ENCODE measurements around the gene BUD23.
"Not testable (repeated sequence)": the region's sequence is repeated elsewhere in the genome, so short reads cannot be mapped to it uniquely, and the experiment has no call there.

The BUD23 gene

DNA sequence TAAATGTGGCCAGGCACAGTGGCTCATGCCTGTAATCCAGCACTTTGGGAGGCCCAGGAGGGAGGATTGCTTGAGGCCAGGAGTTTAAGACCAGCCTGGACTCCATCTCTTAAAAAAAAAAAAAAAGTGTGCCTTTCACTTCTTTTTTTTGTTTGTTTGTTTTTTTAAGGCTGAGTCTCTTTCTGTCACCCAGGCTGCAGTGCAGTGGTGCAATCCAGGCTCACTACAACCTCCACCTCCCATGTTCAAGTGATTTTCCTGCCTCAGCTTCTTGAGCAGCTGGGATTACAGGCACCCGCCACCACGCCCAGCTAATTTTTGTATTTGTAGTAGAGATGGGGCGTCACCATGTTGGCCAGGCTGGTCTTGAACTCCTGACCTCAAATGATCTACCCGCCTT lies 38.8 kb downstream of the BUD23 start:
- not testable (repeated sequence) for H3K36me3 ChIP-seq (ENCODE audit: control insufficient read depth, insufficient read depth, low read length); H3K27ac ChIP-seq (ENCODE audit: low read depth, low read length); H3K9me3 ChIP-seq (ENCODE audit: control insufficient read depth, insufficient read depth, low read depth, low read length); H3K4me1 ChIP-seq (ENCODE audit: control insufficient read depth, insufficient read depth, low read length); H3K9ac ChIP-seq (ENCODE audit: low read length); H3K4me3 ChIP-seq (ENCODE audit: low read depth, low read length)
- peaks cover 25% of the 10 kb centered on the region for H3K27me3 ChIP-seq (ENCODE audit: control insufficient read depth, insufficient read depth, low read length)

DNA sequence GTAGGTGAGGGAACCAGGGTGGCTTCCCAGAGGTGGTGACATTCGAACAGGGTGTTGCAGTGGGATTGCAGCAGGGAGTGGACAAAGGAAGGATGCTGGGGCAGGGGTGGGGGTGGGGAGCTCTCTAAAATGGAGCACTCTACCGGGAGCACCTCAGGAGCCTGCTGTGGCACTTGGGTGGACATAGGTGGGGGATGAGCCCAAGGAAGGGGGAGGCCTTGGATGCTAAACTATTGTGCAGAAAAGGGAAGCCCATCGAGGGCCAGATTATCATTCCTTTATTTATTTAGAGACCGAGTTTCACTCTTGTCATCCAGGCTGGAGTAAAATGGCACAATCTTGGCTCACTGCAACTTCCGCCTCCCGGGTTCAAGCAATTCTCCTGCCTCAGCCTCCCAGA lies 39.4 kb downstream of the BUD23 start:
- Histone ChIP-seq H3K4me1 (ENCODE audit: control insufficient read depth, insufficient read depth, low read length) (peaks cover 5% of the 10 kb centered on the region; the same call in 1 of the 2 replicates), H3K9ac (ENCODE audit: low read length) (no peak overlapping the region), H3K9me3 (ENCODE audit: control insufficient read depth, insufficient read depth, low read depth, low read length) (no peaks in the 10 kb centered on the region), H3K27me3 (ENCODE audit: control insufficient read depth, insufficient read depth, low read length) (peaks cover 23% of the 10 kb centered on the region), H3K36me3 (ENCODE audit: control insufficient read depth, insufficient read depth, low read length) (no peaks in the 10 kb centered on the region), H3K27ac (ENCODE audit: low read depth, low read length) (no peak overlapping the region), H3K4me3 (ENCODE audit: low read depth, low read length) (no peak overlapping the region)

DNA sequence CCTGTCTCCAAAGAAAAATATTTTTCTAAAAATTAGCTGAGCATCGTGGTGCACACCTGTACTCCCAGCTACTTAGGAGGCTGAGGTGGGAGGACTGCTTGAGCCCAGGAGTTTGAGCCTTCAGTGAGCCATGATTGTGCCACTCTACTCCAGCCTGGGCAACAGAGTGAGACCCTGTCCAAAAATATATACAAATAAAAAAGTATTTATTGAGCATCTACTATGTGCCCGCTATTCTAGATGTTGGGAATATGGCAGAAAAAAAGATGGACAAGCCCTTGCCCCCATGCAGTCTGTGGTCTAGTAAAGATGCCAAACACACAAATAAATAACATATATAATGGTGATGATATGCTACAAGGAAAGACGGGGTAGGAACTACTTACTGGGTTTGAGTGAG lies 40.4 kb downstream of the BUD23 start:
- Histone ChIP-seq H3K9ac (ENCODE audit: low read length) (no peak overlapping the region), H3K4me1 (ENCODE audit: control insufficient read depth, insufficient read depth, low read length) (peaks cover 3% of the 10 kb centered on the region; the same call in 1 of the 2 replicates), H3K4me3 (ENCODE audit: low read depth, low read length) (no peak overlapping the region), H3K27me3 (ENCODE audit: control insufficient read depth, insufficient read depth, low read length) (peaks cover 13% of the 10 kb centered on the region), H3K9me3 (ENCODE audit: control insufficient read depth, insufficient read depth, low read depth, low read length) (no peaks in the 10 kb centered on the region), H3K27ac (ENCODE audit: low read depth, low read length) (no peak overlapping the region), H3K36me3 (ENCODE audit: control insufficient read depth, insufficient read depth, low read length) (no peaks in the 10 kb centered on the region)

DNA sequence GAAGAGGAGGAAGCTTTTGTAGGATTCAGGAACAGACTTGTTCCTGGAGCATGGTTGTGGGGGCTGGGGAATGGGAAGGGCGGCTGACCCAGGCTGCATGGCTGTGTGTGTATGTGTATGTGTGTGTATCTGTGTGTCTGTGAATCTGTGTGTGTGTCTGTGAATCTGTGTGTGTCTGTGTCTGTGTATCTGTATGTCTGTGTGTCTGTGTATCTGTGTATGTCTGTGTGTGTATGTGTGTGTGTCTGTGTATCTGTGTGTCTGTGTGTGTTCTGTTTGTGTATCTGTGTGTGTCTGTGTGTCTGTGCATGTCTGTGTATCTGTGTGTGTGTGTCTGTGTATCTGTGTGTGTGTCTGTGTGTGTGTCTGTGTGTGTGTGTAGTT lies 42.7 kb downstream of the BUD23 start:
- H3K4me1 ChIP-seq (ENCODE audit: control insufficient read depth, insufficient read depth, low read length) = peaks cover 3% of the 10 kb centered on the region; the same call in 1 of the 2 replicates
- H3K36me3 ChIP-seq (ENCODE audit: control insufficient read depth, insufficient read depth, low read length) = no peaks in the 10 kb centered on the region
- no peaks in the 10 kb centered on the region; the same call in none of the 2 replicates for H3K27me3 ChIP-seq (ENCODE audit: control insufficient read depth, insufficient read depth, low read length)
- H3K9ac ChIP-seq (ENCODE audit: low read length) = no peak overlapping the region
- no peaks in the 10 kb centered on the region for H3K9me3 ChIP-seq (ENCODE audit: control insufficient read depth, insufficient read depth, low read depth, low read length)
- no peak overlapping the region for H3K27ac ChIP-seq (ENCODE audit: low read depth, low read length)
- H3K4me3 ChIP-seq (ENCODE audit: low read depth, low read length) = no peak overlapping the region

DNA sequence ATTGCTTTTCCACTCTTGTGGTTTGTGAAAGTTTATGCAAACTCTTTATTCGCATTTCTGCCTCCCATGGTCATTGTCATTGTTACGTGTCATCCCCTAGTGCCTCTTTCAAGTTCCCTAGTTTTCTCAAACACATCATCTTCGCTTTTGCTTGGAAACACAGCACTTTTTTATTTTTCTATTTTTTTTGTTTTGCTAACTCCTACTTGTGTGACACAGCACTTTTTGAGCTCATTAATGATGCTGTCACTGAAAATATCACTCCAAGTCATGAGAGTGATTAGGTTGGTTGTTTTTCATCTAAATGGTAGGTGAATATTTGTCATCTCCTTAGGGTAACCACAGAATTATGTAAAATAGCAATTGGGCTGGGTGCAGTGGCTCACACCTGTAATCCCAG lies 44.6 kb downstream of the BUD23 start:
- Histone ChIP-seq H3K36me3 (ENCODE audit: control insufficient read depth, insufficient read depth, low read length) (no peaks in the 10 kb centered on the region), H3K4me1 (ENCODE audit: control insufficient read depth, insufficient read depth, low read length) (peaks cover 3% of the 10 kb centered on the region; the same call in 1 of the 2 replicates), H3K9ac (ENCODE audit: low read length) (no peak overlapping the region), H3K4me3 (ENCODE audit: low read depth, low read length) (no peak overlapping the region), H3K27ac (ENCODE audit: low read depth, low read length) (no peak overlapping the region), H3K9me3 (ENCODE audit: control insufficient read depth, insufficient read depth, low read depth, low read length) (no peaks in the 10 kb centered on the region), H3K27me3 (ENCODE audit: control insufficient read depth, insufficient read depth, low read length) (no peaks in the 10 kb centered on the region)

DNA sequence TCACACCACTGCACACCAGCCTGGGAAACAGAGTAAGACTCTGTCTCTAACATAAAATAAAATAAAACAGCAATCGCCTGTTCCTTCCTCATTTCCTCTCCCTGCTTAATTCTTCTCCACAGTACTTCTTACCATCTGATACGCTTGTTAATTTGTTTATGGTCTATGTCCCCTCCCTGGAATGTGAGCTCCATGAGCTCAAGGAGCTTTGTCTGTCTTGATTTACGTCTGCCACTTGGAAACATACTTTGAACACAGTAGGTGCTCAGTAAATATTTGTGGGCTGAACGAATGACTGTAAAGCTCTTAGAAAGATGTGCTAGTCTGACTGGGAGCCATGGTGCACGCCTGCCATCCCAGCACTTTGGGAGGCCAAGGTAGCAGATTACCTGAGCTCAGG lies 45.2 kb downstream of the BUD23 start:
- Histone ChIP-seq H3K9ac (ENCODE audit: low read length) (no peak overlapping the region), H3K4me1 (ENCODE audit: control insufficient read depth, insufficient read depth, low read length) (peaks cover 3% of the 10 kb centered on the region; the same call in 1 of the 2 replicates), H3K36me3 (ENCODE audit: control insufficient read depth, insufficient read depth, low read length) (no peaks in the 10 kb centered on the region), H3K9me3 (ENCODE audit: control insufficient read depth, insufficient read depth, low read depth, low read length) (no peaks in the 10 kb centered on the region), H3K27ac (ENCODE audit: low read depth, low read length) (no peak overlapping the region), H3K27me3 (ENCODE audit: control insufficient read depth, insufficient read depth, low read length) (no peaks in the 10 kb centered on the region), H3K4me3 (ENCODE audit: low read depth, low read length) (no peak overlapping the region)

DNA sequence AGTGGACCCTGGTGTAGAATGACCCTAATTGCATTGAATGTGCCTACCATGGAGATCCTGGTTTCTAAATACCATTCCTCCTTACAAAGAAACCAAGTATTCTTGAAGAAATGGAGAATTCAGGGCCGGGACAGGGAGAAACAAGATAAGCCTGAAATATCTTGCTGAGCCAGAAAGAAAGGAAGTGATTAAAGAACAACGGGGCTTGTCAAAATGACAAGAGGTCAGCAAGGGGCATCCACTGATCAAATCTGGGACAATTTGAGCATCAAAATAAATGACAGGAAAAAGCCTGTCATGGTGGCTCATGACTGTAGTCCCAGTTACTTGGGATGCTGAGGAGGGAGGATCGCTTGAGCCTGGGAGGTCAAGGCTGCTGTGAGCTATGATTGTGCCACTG lies 47.1 kb downstream of the BUD23 start:
- Histone ChIP-seq H3K4me1 (ENCODE audit: control insufficient read depth, insufficient read depth, low read length) (peaks cover 6% of the 10 kb centered on the region), H3K27me3 (ENCODE audit: control insufficient read depth, insufficient read depth, low read length) (no peaks in the 10 kb centered on the region), H3K9ac (ENCODE audit: low read length) (no peak overlapping the region), H3K36me3 (ENCODE audit: control insufficient read depth, insufficient read depth, low read length) (no peaks in the 10 kb centered on the region; the same call in 1 of the 2 replicates), H3K27ac (ENCODE audit: low read depth, low read length) (no peak overlapping the region), H3K9me3 (ENCODE audit: control insufficient read depth, insufficient read depth, low read depth, low read length) (no peaks in the 10 kb centered on the region), H3K4me3 (ENCODE audit: low read depth, low read length) (no peak overlapping the region)

DNA sequence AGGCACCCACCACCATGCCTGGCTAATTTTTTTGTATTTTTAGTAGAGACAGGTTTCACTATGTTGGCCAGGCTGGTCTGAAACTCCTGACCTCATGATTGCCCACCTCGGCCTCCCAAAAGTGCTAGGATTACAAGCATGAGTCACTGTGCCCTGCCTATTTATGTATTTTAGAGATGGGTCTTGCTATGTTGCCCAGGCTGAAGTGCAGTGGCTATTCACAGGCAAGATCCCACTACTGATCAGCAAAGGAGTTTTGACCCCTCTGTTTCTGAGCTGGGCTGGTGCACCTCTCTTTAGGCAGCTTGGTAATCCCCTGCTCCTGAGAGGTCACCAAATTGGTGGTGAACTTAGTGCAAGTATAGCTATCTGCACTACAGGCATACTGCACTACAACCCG lies 49.0 kb downstream of the BUD23 start:
- Histone ChIP-seq H3K9ac (ENCODE audit: low read length) (no peak overlapping the region), H3K4me1 (ENCODE audit: control insufficient read depth, insufficient read depth, low read length) (peaks cover 6% of the 10 kb centered on the region), H3K4me3 (ENCODE audit: low read depth, low read length) (no peak overlapping the region), H3K27ac (ENCODE audit: low read depth, low read length) (no peak overlapping the region), H3K27me3 (ENCODE audit: control insufficient read depth, insufficient read depth, low read length) (no peaks in the 10 kb centered on the region), H3K9me3 (ENCODE audit: control insufficient read depth, insufficient read depth, low read depth, low read length) (no peaks in the 10 kb centered on the region), H3K36me3 (ENCODE audit: control insufficient read depth, insufficient read depth, low read length) (peaks cover 15% of the 10 kb centered on the region)

DNA sequence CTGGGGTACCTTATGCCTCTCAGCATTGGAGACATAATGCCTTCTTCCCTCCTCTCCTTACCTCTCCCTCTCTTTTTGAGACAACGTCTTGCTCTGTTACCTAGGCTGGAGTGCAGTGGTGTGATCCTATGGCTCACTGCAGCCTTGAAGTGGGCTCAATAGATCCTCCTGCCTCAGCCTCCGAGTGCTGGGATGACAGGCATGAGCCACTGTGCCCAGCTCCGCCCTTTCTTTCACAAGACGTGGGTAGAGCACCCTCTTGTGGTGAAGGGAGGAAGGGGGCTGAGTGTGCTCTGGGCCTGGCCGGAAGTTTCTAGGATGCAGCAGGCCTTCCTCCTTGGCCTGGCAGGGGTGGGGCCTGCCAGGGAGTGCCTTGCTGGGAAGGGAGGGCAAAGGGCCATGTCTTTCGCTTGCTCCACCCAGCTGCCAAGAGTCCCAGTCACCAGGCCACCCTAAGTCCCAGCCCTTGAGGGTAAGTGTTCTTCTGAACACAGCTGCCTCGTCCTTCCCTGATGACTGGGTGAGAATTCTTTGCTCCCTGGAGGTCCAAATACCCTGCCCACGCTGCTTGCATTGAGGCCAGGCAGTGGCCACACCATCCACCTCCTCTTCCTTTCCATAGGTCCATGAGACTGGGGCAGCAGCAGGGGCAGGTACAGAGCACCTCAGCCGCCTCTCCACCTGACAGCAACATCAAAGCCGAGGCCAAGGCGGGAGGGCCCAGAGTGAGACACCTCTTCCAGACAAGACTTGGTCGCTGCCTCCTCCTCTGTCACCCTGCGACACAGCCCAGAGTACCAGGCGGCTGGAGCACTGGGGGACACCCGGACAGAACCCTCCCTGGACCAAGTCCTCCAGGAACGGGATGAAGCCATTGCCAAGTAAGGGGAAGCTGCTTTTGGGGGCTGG lies 51.5 kb downstream of the BUD23 start:
- no peak overlapping the region for H3K9ac ChIP-seq (ENCODE audit: low read length)
- peaks cover 10% of the 10 kb centered on the region; the same call in 1 of the 2 replicates for H3K4me1 ChIP-seq (ENCODE audit: control insufficient read depth, insufficient read depth, low read length)
- peaks cover 17% of the 10 kb centered on the region for H3K36me3 ChIP-seq (ENCODE audit: control insufficient read depth, insufficient read depth, low read length)
- no peaks in the 10 kb centered on the region for H3K9me3 ChIP-seq (ENCODE audit: control insufficient read depth, insufficient read depth, low read depth, low read length)
- H3K27me3 ChIP-seq (ENCODE audit: control insufficient read depth, insufficient read depth, low read length) = no peaks in the 10 kb centered on the region
- H3K4me3 ChIP-seq (ENCODE audit: low read depth, low read length) = no peak overlapping the region
- no peak overlapping the region for H3K27ac ChIP-seq (ENCODE audit: low read depth, low read length)

DNA sequence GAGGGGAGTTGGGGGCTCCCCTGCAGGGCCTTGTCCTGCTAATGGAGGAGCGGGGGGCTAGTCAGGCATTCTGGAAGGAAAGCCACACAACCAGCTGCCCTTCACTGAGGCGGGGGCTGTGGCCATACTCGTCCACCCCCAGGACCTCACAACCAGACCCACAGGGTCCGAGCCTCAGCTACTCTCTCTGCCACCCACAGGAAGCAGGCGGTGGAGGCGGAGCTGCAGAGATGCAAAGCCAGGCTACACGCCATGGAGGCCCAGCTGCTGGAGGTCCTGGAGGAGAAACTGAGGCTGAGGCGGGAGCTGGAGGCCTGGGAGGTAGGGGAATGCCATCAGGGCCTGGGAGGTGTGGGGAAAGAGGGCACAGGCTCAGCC lies 52.1 kb downstream of the BUD23 start:
- Histone ChIP-seq H3K27ac (ENCODE audit: low read depth, low read length) (no peak overlapping the region), H3K4me1 (ENCODE audit: control insufficient read depth, insufficient read depth, low read length) (peaks cover 13% of the 10 kb centered on the region), H3K36me3 (ENCODE audit: control insufficient read depth, insufficient read depth, low read length) (peaks cover 17% of the 10 kb centered on the region)

DNA sequence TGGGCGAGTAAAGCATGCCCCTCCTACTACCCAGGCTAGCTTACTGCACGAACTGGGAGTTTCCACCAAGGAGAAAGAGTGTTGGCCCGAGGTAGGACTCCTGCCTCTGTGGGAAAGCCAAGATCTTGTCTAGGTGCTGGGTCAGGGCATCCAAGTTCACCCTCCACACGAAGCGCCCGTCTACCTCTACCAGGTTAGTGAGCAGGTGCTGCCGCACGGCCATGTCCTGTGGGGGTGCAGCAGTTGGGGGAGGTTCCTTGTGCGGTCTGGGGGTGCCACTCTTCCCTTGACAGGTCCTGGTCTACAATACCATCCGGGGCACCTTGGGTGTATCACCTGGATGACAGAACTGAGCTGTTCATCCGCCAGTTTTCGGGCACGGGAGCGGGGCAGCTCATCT lies 53.5 kb downstream of the BUD23 start:
- H3K4me1 ChIP-seq (ENCODE audit: control insufficient read depth, insufficient read depth, low read length) = peaks cover 23% of the 10 kb centered on the region

More for the DNA sequence above, 52.1 kb downstream of the BUD23 start:
- Histone ChIP-seq H3K4me3 (ENCODE audit: low read depth, low read length) (no peak overlapping the region), H3K9me3 (ENCODE audit: control insufficient read depth, insufficient read depth, low read depth, low read length) (no peaks in the 10 kb centered on the region), H3K27me3 (ENCODE audit: control insufficient read depth, insufficient read depth, low read length) (peaks cover 3% of the 10 kb centered on the region), H3K9ac (ENCODE audit: low read length) (no peak overlapping the region)

More for the DNA sequence above, 53.5 kb downstream of the BUD23 start:
- Histone ChIP-seq H3K4me3 (ENCODE audit: low read depth, low read length) (no peak overlapping the region), H3K36me3 (ENCODE audit: control insufficient read depth, insufficient read depth, low read length) (peaks cover 17% of the 10 kb centered on the region), H3K9ac (ENCODE audit: low read length) (no peak overlapping the region), H3K27ac (ENCODE audit: low read depth, low read length) (no peak overlapping the region), H3K27me3 (ENCODE audit: control insufficient read depth, insufficient read depth, low read length) (peaks cover 9% of the 10 kb centered on the region), H3K9me3 (ENCODE audit: control insufficient read depth, insufficient read depth, low read depth, low read length) (no peaks in the 10 kb centered on the region)

Data from HUES6 (cell line).